GM12875 (cell line): Measurements from ENCODE around the gene SYNPO2L.
"Not testable (repeated sequence)": the region's sequence is repeated elsewhere in the genome, so short reads cannot be mapped to it uniquely, and the experiment has no call there.

Experiments used
- H3K4me3 ChIP-seq: one replicate; pipeline ENCODE4 v1.5.1; 2011; ENCODE audit warnings: low read depth, low read length, control low read depth
- TF ChIP-seq, protein P1 (sequence below): IDR thresholded peaks from 2 replicates; pipeline ENCODE4 v1.5.1; 2011; ENCODE audit warnings: low read depth, mild to moderate bottlenecking, control low read depth, inconsistent platforms, low read length, moderate library complexity, borderline replicate concordance; ENCODE audit not compliant: insufficient read depth

SYNPO2L gene, protein sequence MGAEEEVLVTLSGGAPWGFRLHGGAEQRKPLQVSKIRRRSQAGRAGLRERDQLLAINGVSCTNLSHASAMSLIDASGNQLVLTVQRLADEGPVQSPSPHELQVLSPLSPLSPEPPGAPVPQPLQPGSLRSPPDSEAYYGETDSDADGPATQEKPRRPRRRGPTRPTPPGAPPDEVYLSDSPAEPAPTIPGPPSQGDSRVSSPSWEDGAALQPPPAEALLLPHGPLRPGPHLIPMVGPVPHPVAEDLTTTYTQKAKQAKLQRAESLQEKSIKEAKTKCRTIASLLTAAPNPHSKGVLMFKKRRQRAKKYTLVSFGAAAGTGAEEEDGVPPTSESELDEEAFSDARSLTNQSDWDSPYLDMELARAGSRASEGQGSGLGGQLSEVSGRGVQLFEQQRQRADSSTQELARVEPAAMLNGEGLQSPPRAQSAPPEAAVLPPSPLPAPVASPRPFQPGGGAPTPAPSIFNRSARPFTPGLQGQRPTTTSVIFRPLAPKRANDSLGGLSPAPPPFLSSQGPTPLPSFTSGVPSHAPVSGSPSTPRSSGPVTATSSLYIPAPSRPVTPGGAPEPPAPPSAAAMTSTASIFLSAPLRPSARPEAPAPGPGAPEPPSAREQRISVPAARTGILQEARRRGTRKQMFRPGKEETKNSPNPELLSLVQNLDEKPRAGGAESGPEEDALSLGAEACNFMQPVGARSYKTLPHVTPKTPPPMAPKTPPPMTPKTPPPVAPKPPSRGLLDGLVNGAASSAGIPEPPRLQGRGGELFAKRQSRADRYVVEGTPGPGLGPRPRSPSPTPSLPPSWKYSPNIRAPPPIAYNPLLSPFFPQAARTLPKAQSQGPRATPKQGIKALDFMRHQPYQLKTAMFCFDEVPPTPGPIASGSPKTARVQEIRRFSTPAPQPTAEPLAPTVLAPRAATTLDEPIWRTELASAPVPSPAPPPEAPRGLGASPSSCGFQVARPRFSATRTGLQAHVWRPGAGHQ

DNA sequence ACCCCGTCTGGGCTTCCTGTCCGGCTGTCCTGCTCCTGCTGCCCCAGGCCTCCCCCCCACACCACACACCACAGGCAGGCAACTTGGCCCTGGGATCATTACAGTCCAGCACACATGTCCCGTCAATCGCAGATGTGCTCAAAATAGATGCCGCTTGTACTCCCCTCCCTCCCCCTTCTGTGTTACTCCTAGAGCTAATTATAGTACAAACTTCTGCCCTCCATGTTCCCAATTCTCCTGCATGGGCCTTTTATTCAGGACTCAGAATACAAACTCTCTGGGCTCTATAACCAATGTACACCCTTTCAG, at the start of gene SYNPO2L:
TSS of gene SYNPO2L (minus strand) at position 40 of the 309 bp plus-strand sequence. CDS start 107 bp downstream, outside the sequence.
- no peak within 1 kb of the TSS for H3K4me3 ChIP-seq
- TF ChIP-seq, protein P1, sequence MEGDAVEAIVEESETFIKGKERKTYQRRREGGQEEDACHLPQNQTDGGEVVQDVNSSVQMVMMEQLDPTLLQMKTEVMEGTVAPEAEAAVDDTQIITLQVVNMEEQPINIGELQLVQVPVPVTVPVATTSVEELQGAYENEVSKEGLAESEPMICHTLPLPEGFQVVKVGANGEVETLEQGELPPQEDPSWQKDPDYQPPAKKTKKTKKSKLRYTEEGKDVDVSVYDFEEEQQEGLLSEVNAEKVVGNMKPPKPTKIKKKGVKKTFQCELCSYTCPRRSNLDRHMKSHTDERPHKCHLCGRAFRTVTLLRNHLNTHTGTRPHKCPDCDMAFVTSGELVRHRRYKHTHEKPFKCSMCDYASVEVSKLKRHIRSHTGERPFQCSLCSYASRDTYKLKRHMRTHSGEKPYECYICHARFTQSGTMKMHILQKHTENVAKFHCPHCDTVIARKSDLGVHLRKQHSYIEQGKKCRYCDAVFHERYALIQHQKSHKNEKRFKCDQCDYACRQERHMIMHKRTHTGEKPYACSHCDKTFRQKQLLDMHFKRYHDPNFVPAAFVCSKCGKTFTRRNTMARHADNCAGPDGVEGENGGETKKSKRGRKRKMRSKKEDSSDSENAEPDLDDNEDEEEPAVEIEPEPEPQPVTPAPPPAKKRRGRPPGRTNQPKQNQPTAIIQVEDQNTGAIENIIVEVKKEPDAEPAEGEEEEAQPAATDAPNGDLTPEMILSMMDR = no peak

GRCh38 chr10:73703924-73704323, 48.1 kb upstream of the SYNPO2L start:
- H3K4me3 ChIP-seq = not testable (repeated sequence)

- not testable (repeated sequence) for H3K4me3 ChIP-seq
Measured at GRCh38 chr10:73698819-73699218, 43.0 kb upstream of the SYNPO2L start.

- H3K4me3 ChIP-seq = not testable (repeated sequence)
Measured at GRCh38 chr10:73697675-73698159, 41.9 kb upstream of the SYNPO2L start, which contains the start of gene AGAP5. AGAP5 (minus strand) TSS chr10:73698109; CDS start chr10:73697755, 354 bp downstream.

- not testable (repeated sequence) for H3K4me3 ChIP-seq
Measured at GRCh38 chr10:73695302-73695701, 39.5 kb upstream of the SYNPO2L start.

DNA sequence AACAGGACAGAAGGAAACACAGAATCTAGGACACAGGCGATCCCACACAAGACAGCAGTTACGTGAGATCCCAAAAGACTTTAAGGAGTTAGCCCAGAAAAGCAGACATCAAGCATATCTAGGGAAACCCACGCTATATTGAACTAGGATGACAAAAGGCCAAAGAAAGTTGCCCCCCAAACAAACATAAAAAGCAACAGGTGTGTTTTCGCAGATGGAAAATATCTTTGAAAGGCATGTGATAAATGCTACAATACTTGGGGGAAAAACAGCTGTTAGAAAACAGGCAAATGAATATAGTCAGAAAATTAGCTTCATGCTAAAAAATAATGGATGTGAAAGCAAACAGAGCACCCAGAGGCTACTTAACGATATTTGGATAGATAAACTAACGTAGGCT, 34.9 kb upstream of the SYNPO2L start:
- not testable (repeated sequence) for H3K4me3 ChIP-seq

GRCh38 chr10:73689596-73689995, 33.8 kb upstream of the SYNPO2L start:
- H3K4me3 ChIP-seq = not testable (repeated sequence)

DNA sequence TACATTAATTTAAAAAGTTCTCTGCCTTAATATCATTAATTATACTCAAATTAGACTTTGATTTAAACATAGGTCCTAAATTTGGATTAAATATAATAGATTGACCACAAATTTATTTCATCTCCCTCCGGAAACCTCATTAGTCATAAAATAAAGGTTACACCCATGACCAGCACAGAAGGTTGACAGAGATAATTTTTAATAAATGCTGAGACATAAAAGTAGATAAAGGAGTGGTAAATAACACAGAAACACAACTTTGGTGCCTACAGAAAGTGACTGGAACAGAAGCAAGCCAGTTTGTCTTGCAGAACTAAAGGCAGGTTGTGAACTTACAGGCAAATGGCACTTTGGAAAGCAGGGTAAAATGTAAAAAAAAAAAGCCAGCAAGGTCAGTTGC, 31.8 kb upstream of the SYNPO2L start:
- not testable (repeated sequence) for H3K4me3 ChIP-seq

GRCh38 chr10:73674546-73674945, 18.7 kb upstream of the SYNPO2L start:
- H3K4me3 ChIP-seq = not testable (repeated sequence)

- H3K4me3 ChIP-seq = not testable (repeated sequence)
Measured at GRCh38 chr10:73668378-73668777, 12.5 kb upstream of the SYNPO2L start.

DNA sequence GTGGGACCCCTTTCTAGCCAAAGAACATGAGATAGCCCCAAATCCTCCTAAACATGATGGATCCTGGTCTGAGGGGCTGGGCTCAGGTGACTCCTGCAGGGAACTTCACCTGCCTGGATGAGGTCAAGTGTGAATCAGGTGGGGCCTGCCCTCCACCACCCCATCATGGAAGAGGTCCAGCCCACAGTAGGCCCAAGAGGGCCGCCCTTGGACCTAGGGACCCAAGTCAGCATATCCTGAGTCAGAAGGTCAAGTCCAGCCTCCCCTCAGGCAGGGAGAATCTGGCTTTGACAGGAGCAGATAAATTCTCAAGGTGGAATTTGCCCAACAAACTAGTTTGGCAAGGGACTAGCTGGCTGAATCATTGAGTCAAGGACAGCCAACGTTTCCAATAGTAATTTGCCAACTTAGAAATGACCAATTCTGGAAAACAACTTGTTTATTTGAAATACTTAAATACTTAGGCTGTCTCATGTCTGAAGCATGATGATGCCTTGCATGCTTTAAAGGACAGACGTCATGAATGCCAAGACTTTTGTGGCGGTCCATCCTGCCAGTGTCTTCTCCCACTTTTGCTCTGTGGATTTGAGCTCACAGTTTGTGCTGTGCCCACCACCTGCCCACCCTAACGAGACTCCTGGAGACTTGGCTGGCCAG, 10.5 kb upstream of the SYNPO2L start:
- not testable (repeated sequence) for H3K4me3 ChIP-seq

- not testable (repeated sequence) for H3K4me3 ChIP-seq
Measured at GRCh38 chr10:73665581-73665980, 9.8 kb upstream of the SYNPO2L start.

DNA sequence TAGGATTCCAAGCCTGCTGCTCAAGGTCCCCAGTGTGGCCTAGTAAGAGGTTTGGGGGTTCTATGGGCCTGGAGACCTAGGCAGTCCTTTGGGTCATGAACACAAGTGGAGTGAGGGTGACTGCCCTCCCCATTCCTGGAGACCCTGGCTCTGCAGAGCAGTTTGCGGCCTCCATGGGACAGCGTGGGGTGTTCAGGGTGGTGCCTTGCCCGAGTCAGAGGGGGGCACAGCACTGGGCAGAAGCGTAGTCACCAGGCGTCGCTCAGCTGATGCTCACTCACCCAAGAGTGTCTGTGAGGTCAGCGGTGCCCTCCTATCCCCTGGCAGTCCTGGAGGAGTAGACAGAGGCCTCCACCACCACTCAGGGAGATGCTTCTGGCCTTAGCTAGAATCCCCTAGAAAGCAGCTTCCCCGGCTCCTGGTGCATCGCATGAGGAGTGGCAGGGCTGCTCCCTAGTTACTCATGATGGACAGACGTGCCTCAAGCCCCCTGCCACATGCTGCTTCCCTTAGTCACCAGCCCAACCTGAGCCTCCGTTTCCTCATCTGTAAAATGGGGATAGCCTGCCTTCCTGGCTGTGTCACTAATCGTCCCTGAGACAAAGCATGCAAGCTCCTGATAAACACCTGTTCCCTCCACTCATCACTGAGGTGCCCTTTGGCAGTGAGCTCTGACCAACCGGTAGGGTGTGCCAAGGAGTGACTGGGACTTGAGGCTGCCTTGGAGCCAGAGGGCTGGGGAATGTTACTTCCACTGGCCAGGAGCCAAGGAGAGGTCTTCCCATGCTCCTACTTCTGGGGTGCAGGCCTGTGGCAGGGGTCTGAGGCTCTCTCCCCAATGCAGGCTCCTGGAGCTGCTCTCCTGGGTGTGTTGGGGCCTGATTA, 8.6 kb upstream of the SYNPO2L start:
- H3K4me3 ChIP-seq = not testable (repeated sequence)

GRCh38 chr10:73663621-73664020, 7.8 kb upstream of the SYNPO2L start:
- H3K4me3 ChIP-seq = not testable (repeated sequence)

DNA sequence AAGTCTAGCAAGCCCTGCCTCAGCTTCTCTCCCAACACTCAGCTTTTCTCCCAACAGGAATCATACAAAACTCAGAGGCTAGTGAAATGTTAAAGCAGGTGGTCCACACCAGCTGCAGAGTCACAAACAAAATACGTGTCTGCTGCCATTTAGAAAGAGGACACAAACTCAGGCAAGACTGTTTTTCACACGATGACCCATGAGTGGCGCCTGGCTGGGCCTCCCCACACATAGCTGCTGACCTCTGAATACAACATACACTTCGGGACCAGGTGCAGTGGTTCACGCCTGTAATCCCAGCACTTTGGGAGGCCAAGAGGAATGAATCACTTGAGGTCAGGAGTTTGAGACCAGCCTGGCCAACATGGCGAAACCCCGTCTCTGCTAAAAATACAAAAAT, 6.9 kb upstream of the SYNPO2L start:
- not testable (repeated sequence) for H3K4me3 ChIP-seq
